Vagina (tissue), 2 donors: ENCODE measurements around the gene TBC1D22A. TPM values are rescaled to one million over a fixed set of nuclear protein-coding genes. Genes with fewer than 3 reads are reported as not detected.

Source experiments
- DNase-seq, 2 donors: peaks; one replicate each; pipeline ENCODE4 v3.0.0-alpha.2; 2017; ENCODE audit errors: extremely low spot score in 2 of 2
- H3K27ac ChIP-seq: fragments of 200-600 bp; sonication (generic); one replicate; pipeline ENCODE4 v1.5.1; 2019
- H3K27me3 ChIP-seq: fragments of 200-600 bp; sonication (generic); one replicate; pipeline ENCODE4 v1.5.1; 2019
- H3K36me3 ChIP-seq, 2 donors: fragments of 200-600 bp; sonication (generic); one replicate each; pipeline ENCODE4 v1.5.1; 2017 to 2019
- H3K4me1 ChIP-seq: fragments of 200-600 bp; sonication (generic); one replicate; pipeline ENCODE4 v1.5.1; 2019
- H3K4me3 ChIP-seq, 2 donors: fragments of 200-600 bp; sonication (generic); 1 replicate in 1 of 2; 2 replicates in 1 of 2; pipeline ENCODE4 v1.5.1; 2016 to 2019
- H3K9me3 ChIP-seq: fragments of 200-600 bp; sonication (generic); one replicate; pipeline ENCODE4 v1.5.1; 2019
- CTCF ChIP-seq, 3 experiments: fragments of 450-650 bp in 2 of 3; fragments of 200-600 bp in 1 of 3; sonication (generic) in 1 of 3; IDR thresholded peaks; one replicate each; pipeline ENCODE4 v1.5.1; 2017 to 2019; ENCODE audit warnings: antibody characterized with exemption in 3 of 3, mild to moderate bottlenecking in 2 of 3, moderate library complexity in 2 of 3
- POLR2A ChIP-seq, 2 donors: fragments of 450-650 bp; IDR thresholded peaks; one replicate each; pipeline ENCODE4 v1.6.1; 2017; ENCODE audit warnings: antibody characterized with exemption in 2 of 2, mild to moderate bottlenecking in 2 of 2, moderate library complexity in 2 of 2
- POLR2AphosphoS5 ChIP-seq, 2 donors: sonication (generic); formaldehyde crosslinking; IDR thresholded peaks; one replicate each; pipeline ENCODE4 v1.9.0; 2017; ENCODE audit warnings: antibody characterized with exemption in 2 of 2, mild to moderate bottlenecking in 2 of 2, low read depth in 1 of 2; ENCODE audit not compliant: insufficient read depth in 1 of 2
- intact Hi-C: fragments of 100-400 bp; cut with DNase I; formaldehyde crosslinking; loops from one replicate; pipeline ENCODE4 v1.15.1; 2023
- total RNA-seq: library from RNA; depleted of rRNA; stranded (reverse); fragments of >200 nt; gene quantifications from one replicate; pipeline ENCODE4 v1.2.3, GENCODE V29; 2016

Gene TBC1D22A
- total RNA-seq, 1 donor from 2014 or later: 38.3 TPM

GRCh38 chr22:47094861-47095330, 332.4 kb downstream of the TBC1D22A start:
- Histone ChIP-seq H3K27me3 (no peaks in the 10 kb centered on the region), H3K36me3 (no peaks in the 10 kb centered on the region), H3K9me3 (no peaks in the 10 kb centered on the region), H3K27ac (no peak overlapping the region), H3K4me3 (no peak overlapping the region), H3K4me1 (peaks cover 7% of the 10 kb centered on the region)
- intact Hi-C loops: no loop called here
- DNase-seq: no peak
- peak in 1 of 2 donors; percentile 49 for TF ChIP-seq POLR2AphosphoS5 (IDR thresholded peaks at IDR 0.05; ENCODE audit: insufficient read depth in 1 of 2, low read depth in 1 of 2)
- TF ChIP-seq CTCF (IDR thresholded peaks at IDR 0.05): no peak
- TF ChIP-seq POLR2A (IDR thresholded peaks at IDR 0.05): no peak

- intact Hi-C loops: no loop called here
- peaks cover under 1% of the 10 kb centered on the region for H3K4me1 ChIP-seq
- TF ChIP-seq CTCF (IDR thresholded peaks at IDR 0.05): no peak
- TF ChIP-seq POLR2AphosphoS5 (IDR thresholded peaks at IDR 0.05; ENCODE audit: insufficient read depth in 1 of 2, low read depth in 1 of 2): no peak
- TF ChIP-seq POLR2A (IDR thresholded peaks at IDR 0.05): no peak
- DNase-seq: no peak
- no peaks in the 10 kb centered on the region for H3K27me3 ChIP-seq
- no peak overlapping the region for H3K4me3 ChIP-seq
- no peak overlapping the region for H3K27ac ChIP-seq
- H3K9me3 ChIP-seq: no peaks in the 10 kb centered on the region
- H3K36me3 ChIP-seq: no peaks in the 10 kb centered on the region
Observed at GRCh38 chr22:47095395-47096122, 333.1 kb downstream of the TBC1D22A start.

GRCh38 chr22:47098121-47098520, 335.7 kb downstream of the TBC1D22A start:
- Histone ChIP-seq H3K36me3 (no peaks in the 10 kb centered on the region), H3K27ac (no peak overlapping the region), H3K4me1 (no peaks in the 10 kb centered on the region), H3K27me3 (no peaks in the 10 kb centered on the region), H3K4me3 (no peak overlapping the region), H3K9me3 (no peaks in the 10 kb centered on the region)
- intact Hi-C loops: no loop called here
- no peak for TF ChIP-seq POLR2A (IDR thresholded peaks at IDR 0.05)
- no peak for TF ChIP-seq CTCF (IDR thresholded peaks at IDR 0.05)
- no peak for TF ChIP-seq POLR2AphosphoS5 (IDR thresholded peaks at IDR 0.05; ENCODE audit: insufficient read depth in 1 of 2, low read depth in 1 of 2)
- no peak for DNase-seq

GRCh38 chr22:47098554-47098953, 336.1 kb downstream of the TBC1D22A start:
- DNase-seq: no peak
- no peaks in the 10 kb centered on the region for H3K4me1 ChIP-seq
- intact Hi-C loops: no loop called here
- H3K9me3 ChIP-seq: no peaks in the 10 kb centered on the region
- H3K36me3 ChIP-seq: no peaks in the 10 kb centered on the region
- H3K27ac ChIP-seq: no peak overlapping the region
- no peaks in the 10 kb centered on the region for H3K27me3 ChIP-seq
- H3K4me3 ChIP-seq: no peak overlapping the region
- TF ChIP-seq POLR2AphosphoS5 (IDR thresholded peaks at IDR 0.05; ENCODE audit: insufficient read depth in 1 of 2, low read depth in 1 of 2): no peak
- no peak for TF ChIP-seq POLR2A (IDR thresholded peaks at IDR 0.05)
- TF ChIP-seq CTCF (IDR thresholded peaks at IDR 0.05): no peak

GRCh38 chr22:47100019-47100418, 337.6 kb downstream of the TBC1D22A start:
- intact Hi-C loops: no loop called here
- H3K4me1 ChIP-seq: no peaks in the 10 kb centered on the region
- TF ChIP-seq POLR2AphosphoS5 (IDR thresholded peaks at IDR 0.05; ENCODE audit: insufficient read depth in 1 of 2, low read depth in 1 of 2): no peak
- no peak for TF ChIP-seq POLR2A (IDR thresholded peaks at IDR 0.05)
- TF ChIP-seq CTCF (IDR thresholded peaks at IDR 0.05): no peak
- no peak overlapping the region for H3K27ac ChIP-seq
- no peak overlapping the region for H3K4me3 ChIP-seq
- H3K27me3 ChIP-seq: no peaks in the 10 kb centered on the region
- DNase-seq: peak in 1 of 2 donors; percentile 58
- H3K36me3 ChIP-seq: no peaks in the 10 kb centered on the region
- H3K9me3 ChIP-seq: no peaks in the 10 kb centered on the region
